ENCODE measurements around the gene KRT33A.
"Not testable (repeated sequence)": the region's sequence is repeated elsewhere in the genome, so short reads cannot be mapped to it uniquely, and the experiment has no call there.

KRT33A gene
- 0 reads per million in 3 experiments for total RNA-seq

- DNase-seq, result not testable (repeated sequence)
These were observed at the start of gene KRT33A for GRCh38 chr17:41350381-41350878. KRT33A (minus strand) TSS chr17:41350828; CDS start chr17:41350767, 61 bp downstream.

GRCh38 chr17:41396996-41397660 lies 46.5 kb upstream of the KRT33A start, which contains the start of gene KRT31:
KRT31 (minus strand) TSS chr17:41397608; CDS start chr17:41397539, 69 bp downstream.
- no peak for DNase-seq

GRCh38 chr17:41396340-41396739 lies 45.7 kb upstream of the KRT33A start:
- no peak for DNase-seq

GRCh38 chr17:41395611-41396010 lies 45.0 kb upstream of the KRT33A start:
- no peak for DNase-seq

GRCh38 chr17:41395044-41395443 lies 44.4 kb upstream of the KRT33A start:
- not testable (repeated sequence) for DNase-seq

GRCh38 chr17:41394254-41394996 lies 43.8 kb upstream of the KRT33A start:
- no peak for DNase-seq

GRCh38 chr17:41393826-41394225 lies 43.2 kb upstream of the KRT33A start:
- no peak for DNase-seq

- no peak for DNase-seq
These were observed 42.7 kb upstream of the KRT33A start for GRCh38 chr17:41393294-41393693.

GRCh38 chr17:41392278-41392677 lies 41.6 kb upstream of the KRT33A start:
- no peak for DNase-seq

- no peak for DNase-seq
These were observed 40.9 kb upstream of the KRT33A start for GRCh38 chr17:41391535-41391934.

- DNase-seq, result no peak
These were observed 39.8 kb upstream of the KRT33A start for GRCh38 chr17:41390411-41390938.

- DNase-seq, result no peak
These were observed 37.0 kb upstream of the KRT33A start for GRCh38 chr17:41387670-41388069.

GRCh38 chr17:41386227-41386626 lies 35.6 kb upstream of the KRT33A start:
- DNase-seq, result no peak

GRCh38 chr17:41383690-41384089 lies 33.1 kb upstream of the KRT33A start:
- DNase-seq, result no peak

- DNase-seq, result no peak
These were observed 31.8 kb upstream of the KRT33A start for GRCh38 chr17:41382394-41382793.

- not testable (repeated sequence) for DNase-seq
These were observed 31.3 kb upstream of the KRT33A start, which contains the start of gene KRT34 for GRCh38 chr17:41381943-41382342. KRT34 (minus strand) TSS chr17:41382306; CDS start chr17:41382246, 60 bp downstream.

GRCh38 chr17:41380091-41380490 lies 29.5 kb upstream of the KRT33A start:
- DNase-seq, result not testable (repeated sequence)

- DNase-seq, result no peak
These were observed 26.9 kb upstream of the KRT33A start for GRCh38 chr17:41377546-41377945.

- DNase-seq, result no peak
These were observed 19.1 kb upstream of the KRT33A start, which contains the start of gene KRT33B for GRCh38 chr17:41369713-41370112. KRT33B (minus strand) TSS chr17:41369813; CDS start chr17:41369750, 63 bp downstream.

- no peak for DNase-seq
These were observed 18.4 kb upstream of the KRT33A start for GRCh38 chr17:41369023-41369422.

GRCh38 chr17:41367426-41368075 lies 16.9 kb upstream of the KRT33A start:
- no peak for DNase-seq

GRCh38 chr17:41366070-41366469 lies 15.4 kb upstream of the KRT33A start:
- no peak for DNase-seq

- DNase-seq, result no peak
These were observed 13.3 kb upstream of the KRT33A start for GRCh38 chr17:41363881-41364280.

All from central memory CD4-positive, alpha-beta T cell (primary cell).